AG04450 (cell line): Measurements from ENCODE around the gene R3HDM1. TPM values are rescaled to one million over a fixed set of nuclear protein-coding genes. Genes with fewer than 3 reads are reported as not detected.

Experiments used
- CTCF ChIA-PET: fragments of 300-600, 350-600 bp; formaldehyde crosslinking; extraction: SDS; loops from one replicate; lab custom pipeline; 2022; ENCODE audit warnings: antibody characterized with exemption, inconsistent platforms; lab: Charles Lee
- POLR2A ChIA-PET: fragments of 350-600 bp; formaldehyde crosslinking; extraction: SDS; loops from one replicate; lab custom pipeline; 2021; ENCODE audit warnings: antibody characterized with exemption, inconsistent platforms; lab: Yijun Ruan, JAX
- DNase-seq: peaks from one replicate; pipeline ENCODE4 v3.0.0-alpha.2; 2011; ENCODE audit warnings: low read depth, low spot score
- H3K27ac ChIP-seq: one replicate; pipeline ENCODE4 v1.5.1; 2012; ENCODE audit warnings: low read depth, low read length, control low read depth
- H3K27me3 ChIP-seq: one replicate; pipeline ENCODE4 v1.6.0; 2012; ENCODE audit warnings: low read length; ENCODE audit not compliant: control insufficient read depth, insufficient read depth
- H3K4me3 ChIP-seq: 2 replicates; pipeline ENCODE4 v1.5.1; 2011; ENCODE audit warnings: mild to moderate bottlenecking, low read depth, low read length, control low read depth
- H3K9me3 ChIP-seq: 2 replicates; pipeline ENCODE4 v1.5.1; 2012; ENCODE audit warnings: low read length; ENCODE audit not compliant: control insufficient read depth, insufficient read depth
- CTCF ChIP-seq: IDR thresholded peaks from 2 replicates; pipeline ENCODE4 v1.5.1; 2011; ENCODE audit warnings: low read depth, low read length, control low read depth, inconsistent platforms
- polyA plus RNA-seq: library from polyadenylated mRNA; depleted of rRNA; stranded (reverse); fragments of >200 nt; gene quantifications from 2 replicates; pipeline ENCODE4 v1.2.3, GENCODE V29; 2011

R3HDM1 gene
- polyA plus RNA-seq, 1 experiment: 39.1 TPM

GRCh38 chr2:135657806-135658582, 126.7 kb downstream of the R3HDM1 start:
- no peaks in the 10 kb centered on the region for H3K27me3 ChIP-seq
- ChIA-PET POLR2A (no interaction called here), CTCF (interaction anchor here (1.2 kb wide), 2 partner anchors 51 to 654 kb away, joined by 3 read pairs; no protein-coding TSS in a partner anchor)
- DNase-seq: no peak
- no peak overlapping the region for H3K4me3 ChIP-seq
- no peaks in the 10 kb centered on the region for H3K9me3 ChIP-seq
- TF ChIP-seq CTCF: no peak
- no peak overlapping the region for H3K27ac ChIP-seq

GRCh38 chr2:135662088-135662487, 130.8 kb downstream of the R3HDM1 start:
- H3K27me3 ChIP-seq: no peaks in the 10 kb centered on the region
- CTCF ChIA-PET: interaction anchor here (1.2 kb wide), 1 partner anchor 658 kb away, joined by 4 read pairs; no protein-coding TSS in a partner anchor
- DNase-seq: no peak
- no peak for TF ChIP-seq CTCF
- no peak overlapping the region for H3K4me3 ChIP-seq
- POLR2A ChIA-PET: no interaction called here
- H3K27ac ChIP-seq: no peak overlapping the region
- no peaks in the 10 kb centered on the region for H3K9me3 ChIP-seq

GRCh38 chr2:135663148-135663700, 131.9 kb downstream of the R3HDM1 start:
- Histone ChIP-seq H3K27me3 (no peaks in the 10 kb centered on the region), H3K27ac (no peak overlapping the region), H3K4me3 (no peak overlapping the region), H3K9me3 (no peaks in the 10 kb centered on the region)
- ChIA-PET CTCF (interaction anchor here (0.6 to 1.2 kb wide), 2 partner anchors 405 to 659 kb away, joined by 3 to 4 read pairs; no protein-coding TSS in a partner anchor), POLR2A (no interaction called here)
- TF ChIP-seq CTCF: no peak
- no peak for DNase-seq

- Histone ChIP-seq H3K27me3 (no peaks in the 10 kb centered on the region), H3K4me3 (no peak overlapping the region), H3K9me3 (no peaks in the 10 kb centered on the region), H3K27ac (no peak overlapping the region)
- POLR2A ChIA-PET: no interaction called here
- TF ChIP-seq CTCF: no peak
- CTCF ChIA-PET: interaction anchor here (1.5 to 1.6 kb wide), 2 partner anchors 44 to 660 kb away, joined by 6 to 8 read pairs; no protein-coding TSS in a partner anchor
- no peak for DNase-seq
These were observed 133.4 kb downstream of the R3HDM1 start for GRCh38 chr2:135664623-135665068.

GRCh38 chr2:135667045-135667444, 135.8 kb downstream of the R3HDM1 start:
- Histone ChIP-seq H3K4me3 (no peak overlapping the region), H3K9me3 (no peaks in the 10 kb centered on the region), H3K27ac (no peak overlapping the region), H3K27me3 (no peaks in the 10 kb centered on the region)
- DNase-seq: no peak
- POLR2A ChIA-PET: no interaction called here
- TF ChIP-seq CTCF: no peak
- CTCF ChIA-PET: no interaction called here
